Immature natural killer cell (primary cell): ENCODE measurements around the gene ST6GALNAC3. TPM values are rescaled to one million over a fixed set of nuclear protein-coding genes. Genes with fewer than 3 reads are reported as not detected.
A peak's percentile ranks its signal among the peaks of the same experiment; 100 is the strongest.

Source experiments
- DNase-seq, 3 donors: peaks; one replicate each; pipeline ENCODE4 v3.0.0; 2022; ENCODE audit warnings: mixed read lengths in 1 of 3
- H3K27ac Mint-ChIP-seq, 6 donors: one replicate each; pipeline ENCODE4 v1.8.0; 2020; ENCODE audit warnings: mixed read lengths in 6 of 6, mild to moderate bottlenecking in 5 of 6, inconsistent platforms in 4 of 6, moderate library complexity in 3 of 6
- H3K27me3 Mint-ChIP-seq, 3 donors: one replicate each; pipeline ENCODE4 v1.8.0; 2020 to 2021; ENCODE audit warnings: low read depth in 3 of 3, mild to moderate bottlenecking in 3 of 3, mixed read lengths in 3 of 3, moderate library complexity in 3 of 3, inconsistent platforms in 1 of 3
- H3K36me3 Mint-ChIP-seq, 3 donors: one replicate each; pipeline ENCODE4 v1.8.0; 2020; ENCODE audit warnings: mixed read lengths in 3 of 3, inconsistent platforms in 2 of 3, mild to moderate bottlenecking in 2 of 3
- H3K4me1 Mint-ChIP-seq, 2 donors: one replicate each; pipeline ENCODE4 v1.8.0; 2020; ENCODE audit warnings: inconsistent platforms in 2 of 2, mild to moderate bottlenecking in 2 of 2, mixed read lengths in 2 of 2, moderate library complexity in 1 of 2
- H3K4me3 Mint-ChIP-seq, 5 donors: one replicate each; pipeline ENCODE4 v1.8.0; 2020; ENCODE audit warnings: mild to moderate bottlenecking in 5 of 5, mixed read lengths in 5 of 5, inconsistent platforms in 3 of 5, moderate library complexity in 3 of 5
- H3K9me3 Mint-ChIP-seq, 6 donors: one replicate each; pipeline ENCODE4 v1.8.0; 2020; ENCODE audit warnings: mild to moderate bottlenecking in 6 of 6, mixed read lengths in 6 of 6, inconsistent platforms in 4 of 6, moderate library complexity in 3 of 6
- polyA plus RNA-seq, 3 donors: library from polyadenylated mRNA; unstranded; fragments of 300-500 nt; fragmentation: Illumina TruSeq; gene quantifications; one replicate each; pipeline ENCODE4 v1.2.3, GENCODE V29; 2021

Gene ST6GALNAC3
- polyA plus RNA-seq, 3 donors from 2014 or later: not detected

GRCh38 chr1:76145332-76145731 is 70.8 kb downstream of the ST6GALNAC3 start:
- H3K4me3 Mint-ChIP-seq: no peak overlapping the region
- H3K27ac Mint-ChIP-seq: no peak overlapping the region
- peaks cover 0 to 15% (median 1%) of the 10 kb centered on the region in 3 donors for H3K27me3 Mint-ChIP-seq
- no peak for DNase-seq
- no peaks in the 10 kb centered on the region for H3K4me1 Mint-ChIP-seq
- no peaks in the 10 kb centered on the region for H3K9me3 Mint-ChIP-seq
- H3K36me3 Mint-ChIP-seq: no peaks in the 10 kb centered on the region

- DNase-seq: no peak
- Mint-ChIP-seq H3K4me1 (no peaks in the 10 kb centered on the region), H3K36me3 (no peaks in the 10 kb centered on the region), H3K4me3 (no peak overlapping the region), H3K27me3 (peaks cover 0 to 15% (median 1%) of the 10 kb centered on the region in 3 donors), H3K27ac (no peak overlapping the region), H3K9me3 (no peaks in the 10 kb centered on the region)
Measured at GRCh38 chr1:76146184-76146583, 71.6 kb downstream of the ST6GALNAC3 start.

GRCh38 chr1:76147917-76148316 is 73.4 kb downstream of the ST6GALNAC3 start:
- Mint-ChIP-seq H3K27me3 (peaks cover 0 to 14% (median 1%) of the 10 kb centered on the region in 3 donors), H3K4me3 (no peak overlapping the region), H3K36me3 (no peaks in the 10 kb centered on the region)

GRCh38 chr1:76148460-76148859 is 73.9 kb downstream of the ST6GALNAC3 start:
- no peak for DNase-seq
- Mint-ChIP-seq H3K9me3 (no peaks in the 10 kb centered on the region), H3K4me1 (no peaks in the 10 kb centered on the region), H3K36me3 (no peaks in the 10 kb centered on the region), H3K4me3 (no peak overlapping the region), H3K27ac (no peak overlapping the region), H3K27me3 (peaks cover 0 to 14% (median 1%) of the 10 kb centered on the region in 3 donors)

More at GRCh38 chr1:76147917-76148316, 73.4 kb downstream of the ST6GALNAC3 start:
- no peaks in the 10 kb centered on the region for H3K9me3 Mint-ChIP-seq
- no peak overlapping the region for H3K27ac Mint-ChIP-seq
- H3K4me1 Mint-ChIP-seq: no peaks in the 10 kb centered on the region
- DNase-seq: no peak

- no peak for DNase-seq
- Mint-ChIP-seq H3K4me1 (peaks cover 16 to 20% of the 10 kb centered on the region in 2 donors), H3K4me3 (peak overlapping the region; percentile 90 to 98 (median 95)), H3K27ac (peak overlapping the region; percentile 86 to 98 (median 96)), H3K9me3 (no peaks in the 10 kb centered on the region), H3K27me3 (peaks cover 0 to 8% (median 0%) of the 10 kb centered on the region in 3 donors), H3K36me3 (no peaks in the 10 kb centered on the region)
Measured at GRCh38 chr1:76153841-76154205, 79.3 kb downstream of the ST6GALNAC3 start.

- Mint-ChIP-seq H3K36me3 (no peaks in the 10 kb centered on the region), H3K4me1 (peaks cover 16 to 20% of the 10 kb centered on the region in 2 donors), H3K9me3 (no peaks in the 10 kb centered on the region), H3K27me3 (peaks cover 0 to 8% (median 0%) of the 10 kb centered on the region in 3 donors), H3K27ac (peak overlapping the region; percentile 86 to 98 (median 96)), H3K4me3 (peak overlapping the region; percentile 90 to 98 (median 95))
- DNase-seq: peak; percentile 66 to 76 (median 75)
Measured at GRCh38 chr1:76154206-76154956, 79.8 kb downstream of the ST6GALNAC3 start.

GRCh38 chr1:76156987-76157386 is 82.4 kb downstream of the ST6GALNAC3 start:
- Mint-ChIP-seq H3K9me3 (no peaks in the 10 kb centered on the region), H3K27ac (no peak overlapping the region)

GRCh38 chr1:76158126-76158525 is 83.6 kb downstream of the ST6GALNAC3 start:
- peaks cover 0 to 2% (median 0%) of the 10 kb centered on the region in 3 donors for H3K27me3 Mint-ChIP-seq
- no peak for DNase-seq
- H3K36me3 Mint-ChIP-seq: no peaks in the 10 kb centered on the region
- H3K4me1 Mint-ChIP-seq: peaks cover 16 to 28% of the 10 kb centered on the region in 2 donors
- no peak overlapping the region for H3K4me3 Mint-ChIP-seq
- no peaks in the 10 kb centered on the region for H3K9me3 Mint-ChIP-seq
- no peak overlapping the region for H3K27ac Mint-ChIP-seq

More at GRCh38 chr1:76156987-76157386, 82.4 kb downstream of the ST6GALNAC3 start:
- H3K27me3 Mint-ChIP-seq: peaks cover 0 to 5% (median 0%) of the 10 kb centered on the region in 3 donors
- no peak for DNase-seq
- H3K4me3 Mint-ChIP-seq: no peak overlapping the region
- H3K4me1 Mint-ChIP-seq: peaks cover 16 to 28% of the 10 kb centered on the region in 2 donors
- H3K36me3 Mint-ChIP-seq: no peaks in the 10 kb centered on the region

GRCh38 chr1:76160225-76160624 is 85.7 kb downstream of the ST6GALNAC3 start:
- H3K27ac Mint-ChIP-seq: no peak overlapping the region

GRCh38 chr1:76161451-76161850 is 86.9 kb downstream of the ST6GALNAC3 start:
- peaks cover 0 to 2% (median 0%) of the 10 kb centered on the region in 3 donors for H3K27me3 Mint-ChIP-seq
- no peak overlapping the region for H3K4me3 Mint-ChIP-seq
- H3K4me1 Mint-ChIP-seq: peaks cover 0 to 9% of the 10 kb centered on the region in 2 donors
- no peaks in the 10 kb centered on the region for H3K36me3 Mint-ChIP-seq
- DNase-seq: no peak
- H3K9me3 Mint-ChIP-seq: no peaks in the 10 kb centered on the region
- no peak overlapping the region for H3K27ac Mint-ChIP-seq

More at GRCh38 chr1:76160225-76160624, 85.7 kb downstream of the ST6GALNAC3 start:
- H3K4me3 Mint-ChIP-seq: no peak overlapping the region
- no peak for DNase-seq
- peaks cover 3 to 14% of the 10 kb centered on the region in 2 donors for H3K4me1 Mint-ChIP-seq
- no peaks in the 10 kb centered on the region for H3K36me3 Mint-ChIP-seq
- H3K9me3 Mint-ChIP-seq: no peaks in the 10 kb centered on the region
- H3K27me3 Mint-ChIP-seq: peaks cover 0 to 2% (median 0%) of the 10 kb centered on the region in 3 donors

- H3K4me3 Mint-ChIP-seq: no peak overlapping the region
- peaks cover 0 to 3% (median 2%) of the 10 kb centered on the region in 3 donors for H3K27me3 Mint-ChIP-seq
- no peaks in the 10 kb centered on the region for H3K9me3 Mint-ChIP-seq
- peaks cover 0 to 9% of the 10 kb centered on the region in 2 donors for H3K4me1 Mint-ChIP-seq
- no peak overlapping the region for H3K27ac Mint-ChIP-seq
- H3K36me3 Mint-ChIP-seq: peaks cover 0 to 4% (median 0%) of the 10 kb centered on the region in 3 donors
- no peak for DNase-seq
Measured at GRCh38 chr1:76162254-76162653, 87.7 kb downstream of the ST6GALNAC3 start.

- peaks cover 0 to 9% of the 10 kb centered on the region in 2 donors for H3K4me1 Mint-ChIP-seq
- H3K36me3 Mint-ChIP-seq: peaks cover 0 to 6% (median 0%) of the 10 kb centered on the region in 3 donors
- no peak overlapping the region for H3K4me3 Mint-ChIP-seq
- peaks cover 0 to 2% (median 0%) of the 10 kb centered on the region in 6 donors for H3K9me3 Mint-ChIP-seq
- H3K27ac Mint-ChIP-seq: no peak overlapping the region
- DNase-seq: no peak
- H3K27me3 Mint-ChIP-seq: peaks cover 0 to 8% (median 2%) of the 10 kb centered on the region in 3 donors
Measured at GRCh38 chr1:76164165-76164564, 89.6 kb downstream of the ST6GALNAC3 start.

GRCh38 chr1:76170084-76170483 is 95.5 kb downstream of the ST6GALNAC3 start:
- peaks cover 0 to 11% (median 4%) of the 10 kb centered on the region in 3 donors for H3K27me3 Mint-ChIP-seq
- no peak overlapping the region for H3K27ac Mint-ChIP-seq
- DNase-seq: peak in 1 of 3 donors; percentile 16
- peak overlapping the region in 1 of 5 donors; percentile 11 for H3K4me3 Mint-ChIP-seq
- peaks cover 0 to 6% (median 0%) of the 10 kb centered on the region in 3 donors for H3K36me3 Mint-ChIP-seq
- H3K4me1 Mint-ChIP-seq: peaks cover 0 to 12% of the 10 kb centered on the region in 2 donors
- peaks cover 0 to 2% (median 0%) of the 10 kb centered on the region in 6 donors for H3K9me3 Mint-ChIP-seq

- peak overlapping the region in 1 of 5 donors; percentile 11 for H3K4me3 Mint-ChIP-seq
- peaks cover 0 to 12% of the 10 kb centered on the region in 2 donors for H3K4me1 Mint-ChIP-seq
- H3K27me3 Mint-ChIP-seq: peaks cover 0 to 11% (median 4%) of the 10 kb centered on the region in 3 donors
- H3K9me3 Mint-ChIP-seq: peaks cover 0 to 2% (median 0%) of the 10 kb centered on the region in 6 donors
- no peak overlapping the region for H3K27ac Mint-ChIP-seq
- DNase-seq: no peak
- peaks cover 0 to 6% (median 0%) of the 10 kb centered on the region in 3 donors for H3K36me3 Mint-ChIP-seq
Measured at GRCh38 chr1:76170513-76170912, 96.0 kb downstream of the ST6GALNAC3 start.
